Endothelial cell (in vitro differentiated cells): ENCODE results near the gene SEC24D. TPM values are rescaled to one million over a fixed set of nuclear protein-coding genes. Genes with fewer than 3 reads are reported as not detected.

Source experiments
- DNase-seq: peaks from one replicate; pipeline ENCODE4 v3.0.0; 2021; ENCODE audit warnings: low spot score
- H3K27ac Mint-ChIP-seq: one replicate; pipeline ENCODE4 v1.8.0; 2021; ENCODE audit warnings: mixed read lengths, inconsistent platforms; ENCODE audit not compliant: unreplicated experiment
- H3K27me3 Mint-ChIP-seq: one replicate; pipeline ENCODE4 v1.8.0; 2021; ENCODE audit warnings: mild to moderate bottlenecking, moderate library complexity, mixed read lengths, inconsistent platforms; ENCODE audit not compliant: unreplicated experiment
- H3K36me3 Mint-ChIP-seq: one replicate; pipeline ENCODE4 v1.8.0; 2021; ENCODE audit warnings: mild to moderate bottlenecking, low read depth, mixed read lengths, inconsistent platforms; ENCODE audit not compliant: unreplicated experiment
- H3K4me1 Mint-ChIP-seq: one replicate; pipeline ENCODE4 v1.8.0; 2021; ENCODE audit warnings: mild to moderate bottlenecking, mixed read lengths, inconsistent platforms; ENCODE audit not compliant: unreplicated experiment
- H3K4me3 Mint-ChIP-seq: one replicate; pipeline ENCODE4 v1.8.0; 2021; ENCODE audit warnings: mild to moderate bottlenecking, mixed read lengths, inconsistent platforms; ENCODE audit not compliant: unreplicated experiment
- H3K9me3 Mint-ChIP-seq: one replicate; pipeline ENCODE4 v1.8.0; 2021; ENCODE audit warnings: mixed read lengths, inconsistent platforms; ENCODE audit not compliant: unreplicated experiment
- CTCF ChIP-seq: fragments of 200-600 bp; sonication (generic); IDR thresholded peaks from one replicate; pipeline ENCODE4 v1.5.0; 2021; ENCODE audit warnings: antibody characterized with exemption; ENCODE audit not compliant: unreplicated experiment
- total RNA-seq: library from RNA; stranded (reverse); fragmentation: NEBNext Ultra II Directional; extraction: Animal tissue kit (Norgen Biotek cat#: 25700); gene quantifications from one replicate; pipeline ENCODE4 v1.2.1, GENCODE V29; 2021; ENCODE audit not compliant: unreplicated experiment

The SEC24D gene
- total RNA-seq, 1 donor from 2014 or later, result 70.4 TPM

DNA sequence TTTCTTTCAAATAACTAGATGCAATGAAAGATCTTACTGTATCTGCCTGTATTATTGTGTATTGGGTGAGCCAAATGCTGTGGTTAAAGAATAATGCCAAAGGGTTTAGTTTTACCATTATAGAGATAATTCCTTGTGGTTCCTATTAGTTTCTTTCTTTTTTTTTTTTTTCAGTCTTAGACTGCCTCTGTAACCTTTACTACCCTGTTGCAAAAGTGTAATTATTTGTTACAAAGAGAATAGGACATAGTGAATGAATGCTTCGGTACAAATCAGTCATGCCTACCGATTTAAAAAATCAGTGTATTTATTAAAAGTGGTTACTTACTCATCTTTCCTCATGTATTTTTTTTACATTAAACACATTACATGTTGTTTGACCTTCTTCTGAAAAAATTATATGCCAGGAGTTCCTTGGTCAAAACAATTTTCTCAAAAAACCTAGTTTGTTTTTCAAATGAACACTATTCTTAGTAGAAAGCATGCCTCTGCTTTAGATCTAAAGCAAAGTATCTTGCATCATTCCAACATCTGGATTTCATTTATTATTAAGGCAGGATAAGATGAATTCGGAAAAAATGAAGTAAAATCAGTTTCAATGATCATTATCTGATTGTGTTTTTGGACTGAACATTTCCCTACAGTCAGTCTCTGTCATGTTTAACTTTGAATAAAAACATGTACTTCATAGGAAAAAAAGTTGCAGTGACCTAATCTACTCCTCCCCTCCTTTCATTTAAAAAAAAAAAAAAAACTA lies 31.6 kb upstream of the SEC24D start:
- Mint-ChIP-seq H3K4me1 (peaks cover 23% of the 10 kb centered on the region), H3K27me3 (peaks cover 2% of the 10 kb centered on the region), H3K4me3 (no peak overlapping the region), H3K36me3 (no peaks in the 10 kb centered on the region), H3K27ac (no peak overlapping the region), H3K9me3 (no peaks in the 10 kb centered on the region)
- no peak for DNase-seq
- no peak for TF ChIP-seq CTCF

- DNase-seq, result no peak
- Mint-ChIP-seq H3K9me3 (no peaks in the 10 kb centered on the region), H3K4me3 (no peak overlapping the region), H3K4me1 (peaks cover 23% of the 10 kb centered on the region), H3K36me3 (no peaks in the 10 kb centered on the region), H3K27me3 (peaks cover 2% of the 10 kb centered on the region), H3K27ac (no peak overlapping the region)
- no peak for TF ChIP-seq CTCF
Measured at GRCh38 chr4:118866442-118866841, 30.5 kb upstream of the SEC24D start.

GRCh38 chr4:118865091-118865708 lies 29.3 kb upstream of the SEC24D start:
- Mint-ChIP-seq H3K27me3 (peaks cover 3% of the 10 kb centered on the region), H3K36me3 (no peaks in the 10 kb centered on the region), H3K27ac (no peak overlapping the region), H3K9me3 (no peaks in the 10 kb centered on the region), H3K4me1 (peaks cover 11% of the 10 kb centered on the region), H3K4me3 (no peak overlapping the region)
- DNase-seq, result peak; percentile 30
- TF ChIP-seq CTCF, result peak; percentile 36

DNA sequence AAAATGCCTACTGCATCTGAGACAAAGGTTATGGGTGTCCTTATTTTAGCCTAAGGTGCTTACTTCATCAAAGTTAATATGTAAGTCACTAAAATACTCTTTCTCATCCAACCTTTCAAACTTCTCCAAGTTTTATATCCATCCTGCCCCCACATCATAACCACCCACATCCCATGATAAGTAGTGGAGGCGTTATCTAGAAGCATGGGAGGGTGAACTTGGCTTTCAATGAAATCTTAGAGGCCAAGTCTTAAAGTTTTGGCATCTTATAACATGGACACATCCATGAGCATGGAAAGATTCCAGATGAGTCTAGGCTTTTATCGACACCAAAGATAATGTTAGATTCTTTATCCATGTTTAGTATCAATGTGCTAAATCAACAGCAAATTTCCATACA lies 22.9 kb upstream of the SEC24D start:
- no peak for DNase-seq

More for the DNA sequence above, 22.9 kb upstream of the SEC24D start:
- TF ChIP-seq CTCF, result no peak
- Mint-ChIP-seq H3K4me1 (no peaks in the 10 kb centered on the region), H3K27ac (no peak overlapping the region), H3K9me3 (no peaks in the 10 kb centered on the region), H3K27me3 (peaks cover 1% of the 10 kb centered on the region), H3K36me3 (no peaks in the 10 kb centered on the region), H3K4me3 (no peak overlapping the region)
